Mucosa of descending colon (tissue), 3 donors: Measurements from ENCODE around the gene NAPG. TPM values are rescaled to one million over a fixed set of nuclear protein-coding genes. Genes with fewer than 3 reads are reported as not detected.
A peak's percentile ranks its signal among the peaks of the same experiment; 100 is the strongest.

Experiments
- ATAC-seq: fragments of 200-7000 bp; cut with Tn5 transposase; one replicate; pipeline ENCODE4 v1.9.1; 2020; ENCODE audit warnings: mild to moderate bottlenecking, moderate library complexity
- DNase-seq, 3 donors: peaks; one replicate each; pipeline ENCODE4 v3.0.0-alpha.2; 2020
- H3K36me3 ChIP-seq: fragments of 200-600 bp; one replicate; pipeline ENCODE4 v1.8.0; 2021; ENCODE audit warnings: low read depth, mild to moderate bottlenecking
- H3K4me1 ChIP-seq: fragments of 200-600 bp; one replicate; pipeline ENCODE4 v1.8.0; 2021; ENCODE audit warnings: low read depth, mild to moderate bottlenecking
- H3K4me3 ChIP-seq: fragments of 200-600 bp; one replicate; pipeline ENCODE4 v1.8.0; 2021; ENCODE audit warnings: mild to moderate bottlenecking
- H3K9me3 ChIP-seq: fragments of 200-600 bp; one replicate; pipeline ENCODE4 v1.8.0; 2021; ENCODE audit warnings: mild to moderate bottlenecking
- CTCF ChIP-seq: fragments of 200-600 bp; IDR thresholded peaks from one replicate; pipeline ENCODE4 v1.8.0; 2022; ENCODE audit warnings: antibody characterized with exemption, mild to moderate bottlenecking
- intact Hi-C, 2 donors: fragments of 100-400 bp; cut with DNase I in 1 of 2; cut with micrococcal nuclease in 1 of 2; formaldehyde crosslinking; loops; one replicate each; pipeline versions ENCODE4 v1.11.0 to v1.11.1; 2022; cut with DNase I, micrococcal nuclease
- total RNA-seq, 3 donors: library from RNA; stranded (reverse); fragmentation: NEBNext Ultra II Directional in 2 of 3; extraction: Animal tissue kit (Norgen Biotek cat#: 25700) in 2 of 3; gene quantifications; one replicate each; pipeline versions ENCODE4 v1.2.1 to v1.2.4, GENCODE V29; 2021 to 2023
- donor health status: DM: no; HTN: no; CAD: no; lungs with moderate emphysema.
- donor health status: DM: no; HTN: no; CAD: no.
- donor health status: DM: no; HTN: yes; CAD: no.

Gene NAPG
- total RNA-seq, 3 donors from 2014 or later, result 36.3 to 43.1 (median 38.1) TPM

GRCh38 chr18:10488017-10488416, 37.8 kb upstream of the NAPG start:
- no peaks in the 10 kb centered on the region for H3K4me1 ChIP-seq
- no peak for DNase-seq
- H3K4me3 ChIP-seq, result no peak overlapping the region
- no peaks in the 10 kb centered on the region for H3K9me3 ChIP-seq
- intact Hi-C loops, result no loop called here
- ATAC-seq, result no peak
- H3K36me3 ChIP-seq, result no peaks in the 10 kb centered on the region
- no peak for TF ChIP-seq CTCF

GRCh38 chr18:10490401-10491165, 35.2 kb upstream of the NAPG start:
- no peak for TF ChIP-seq CTCF
- intact Hi-C loops, result no loop called here
- no peak overlapping the region for H3K4me3 ChIP-seq
- no peaks in the 10 kb centered on the region for H3K4me1 ChIP-seq
- DNase-seq, result peak in 2 of 3 donors; percentile 51 to 59
- no peaks in the 10 kb centered on the region for H3K9me3 ChIP-seq
- H3K36me3 ChIP-seq, result no peaks in the 10 kb centered on the region
- peak; percentile 92 for ATAC-seq

GRCh38 chr18:10495936-10496335, 29.9 kb upstream of the NAPG start:
- DNase-seq, result no peak
- Histone ChIP-seq H3K4me3 (no peak overlapping the region), H3K9me3 (no peaks in the 10 kb centered on the region), H3K36me3 (no peaks in the 10 kb centered on the region), H3K4me1 (no peaks in the 10 kb centered on the region)
- no peak for ATAC-seq
- no peak for TF ChIP-seq CTCF
- intact Hi-C loops, result no loop called here

GRCh38 chr18:10497206-10497749, 28.5 kb upstream of the NAPG start:
- Histone ChIP-seq H3K4me3 (no peak overlapping the region), H3K36me3 (no peaks in the 10 kb centered on the region), H3K4me1 (no peaks in the 10 kb centered on the region), H3K9me3 (no peaks in the 10 kb centered on the region)
- no peak for TF ChIP-seq CTCF
- ATAC-seq (no peak), DNase-seq (no peak)
- intact Hi-C loops, result no loop called here

- Histone ChIP-seq H3K9me3 (no peaks in the 10 kb centered on the region), H3K4me1 (no peaks in the 10 kb centered on the region), H3K4me3 (no peak overlapping the region), H3K36me3 (no peaks in the 10 kb centered on the region)
- no peak for DNase-seq
- intact Hi-C loops, result no loop called here
- ATAC-seq, result no peak
- TF ChIP-seq CTCF, result no peak
Observed at GRCh38 chr18:10499230-10499629, 26.6 kb upstream of the NAPG start.
